Glutamatergic neuron (in vitro differentiated cells): ENCODE data around the gene ARHGEF38. TPM values are rescaled to one million over a fixed set of nuclear protein-coding genes. Genes with fewer than 3 reads are reported as not detected.

Experiments
- DNase-seq: peaks from one replicate; pipeline ENCODE4 v3.0.0; 2022
- H3K27ac Mint-ChIP-seq: one replicate; pipeline ENCODE4 v1.8.0; 2020; ENCODE audit warnings: mild to moderate bottlenecking, mixed read lengths, inconsistent platforms; ENCODE audit not compliant: unreplicated experiment
- H3K27me3 Mint-ChIP-seq: one replicate; pipeline ENCODE4 v1.8.0; 2020; ENCODE audit warnings: mild to moderate bottlenecking, moderate library complexity, mixed read lengths, inconsistent platforms; ENCODE audit not compliant: unreplicated experiment
- H3K36me3 Mint-ChIP-seq: one replicate; pipeline ENCODE4 v1.8.0; 2020; ENCODE audit warnings: mild to moderate bottlenecking, mixed read lengths, inconsistent platforms; ENCODE audit not compliant: unreplicated experiment
- H3K4me1 Mint-ChIP-seq: one replicate; pipeline ENCODE4 v1.8.0; 2020; ENCODE audit warnings: mild to moderate bottlenecking, low read depth, mixed read lengths, inconsistent platforms; ENCODE audit not compliant: unreplicated experiment
- H3K4me3 Mint-ChIP-seq: one replicate; pipeline ENCODE4 v1.8.0; 2020; ENCODE audit warnings: mild to moderate bottlenecking, mixed read lengths, inconsistent platforms; ENCODE audit not compliant: unreplicated experiment
- H3K9me3 Mint-ChIP-seq: one replicate; pipeline ENCODE4 v1.8.0; 2020; ENCODE audit warnings: mild to moderate bottlenecking, moderate library complexity, mixed read lengths, inconsistent platforms; ENCODE audit not compliant: unreplicated experiment
- total RNA-seq: library from RNA; stranded (reverse); fragmentation: NEBNext Ultra II Directional; extraction: Animal tissue kit (Norgen Biotek cat#: 25700); gene quantifications from one replicate; pipeline ENCODE4 v1.2.1, GENCODE V29; 2021; ENCODE audit not compliant: unreplicated experiment
- TF ChIP-seq, protein P1 (sequence below): fragments of 200-600 bp; sonication (generic); IDR thresholded peaks from one replicate; pipeline ENCODE4 v1.5.0; 2021; ENCODE audit not compliant: partially characterized antibody, unreplicated experiment

The ARHGEF38 gene
- total RNA-seq, 1 donor from 2014 or later: not detected

DNA sequence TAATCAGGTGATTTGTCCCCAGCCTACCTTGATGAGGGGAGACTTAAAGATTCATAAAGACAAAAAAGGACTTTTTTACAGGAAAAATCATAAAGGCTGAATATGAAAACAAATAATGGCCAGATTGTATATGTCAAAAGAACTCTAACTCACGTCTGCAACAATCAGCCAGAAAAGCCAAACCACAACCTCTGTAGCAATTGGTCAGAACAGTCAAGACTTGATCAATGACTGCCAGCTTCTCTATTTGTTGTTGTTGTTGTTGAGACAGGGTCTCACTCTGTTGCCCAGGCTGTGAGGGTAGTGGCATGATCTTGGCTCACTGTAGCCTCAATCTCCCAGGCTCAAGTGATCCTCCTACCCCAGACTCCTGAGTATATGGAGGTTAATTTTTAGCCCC is 42.7 kb upstream of the ARHGEF38 start:
- H3K9me3 Mint-ChIP-seq: no peaks in the 10 kb centered on the region
- TF ChIP-seq, protein P1, sequence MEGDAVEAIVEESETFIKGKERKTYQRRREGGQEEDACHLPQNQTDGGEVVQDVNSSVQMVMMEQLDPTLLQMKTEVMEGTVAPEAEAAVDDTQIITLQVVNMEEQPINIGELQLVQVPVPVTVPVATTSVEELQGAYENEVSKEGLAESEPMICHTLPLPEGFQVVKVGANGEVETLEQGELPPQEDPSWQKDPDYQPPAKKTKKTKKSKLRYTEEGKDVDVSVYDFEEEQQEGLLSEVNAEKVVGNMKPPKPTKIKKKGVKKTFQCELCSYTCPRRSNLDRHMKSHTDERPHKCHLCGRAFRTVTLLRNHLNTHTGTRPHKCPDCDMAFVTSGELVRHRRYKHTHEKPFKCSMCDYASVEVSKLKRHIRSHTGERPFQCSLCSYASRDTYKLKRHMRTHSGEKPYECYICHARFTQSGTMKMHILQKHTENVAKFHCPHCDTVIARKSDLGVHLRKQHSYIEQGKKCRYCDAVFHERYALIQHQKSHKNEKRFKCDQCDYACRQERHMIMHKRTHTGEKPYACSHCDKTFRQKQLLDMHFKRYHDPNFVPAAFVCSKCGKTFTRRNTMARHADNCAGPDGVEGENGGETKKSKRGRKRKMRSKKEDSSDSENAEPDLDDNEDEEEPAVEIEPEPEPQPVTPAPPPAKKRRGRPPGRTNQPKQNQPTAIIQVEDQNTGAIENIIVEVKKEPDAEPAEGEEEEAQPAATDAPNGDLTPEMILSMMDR: no peak
- no peaks in the 10 kb centered on the region for H3K4me1 Mint-ChIP-seq
- H3K36me3 Mint-ChIP-seq: no peaks in the 10 kb centered on the region
- no peak for DNase-seq
- no peak overlapping the region for H3K27ac Mint-ChIP-seq
- H3K27me3 Mint-ChIP-seq: peaks cover 2% of the 10 kb centered on the region
- no peak overlapping the region for H3K4me3 Mint-ChIP-seq

DNA sequence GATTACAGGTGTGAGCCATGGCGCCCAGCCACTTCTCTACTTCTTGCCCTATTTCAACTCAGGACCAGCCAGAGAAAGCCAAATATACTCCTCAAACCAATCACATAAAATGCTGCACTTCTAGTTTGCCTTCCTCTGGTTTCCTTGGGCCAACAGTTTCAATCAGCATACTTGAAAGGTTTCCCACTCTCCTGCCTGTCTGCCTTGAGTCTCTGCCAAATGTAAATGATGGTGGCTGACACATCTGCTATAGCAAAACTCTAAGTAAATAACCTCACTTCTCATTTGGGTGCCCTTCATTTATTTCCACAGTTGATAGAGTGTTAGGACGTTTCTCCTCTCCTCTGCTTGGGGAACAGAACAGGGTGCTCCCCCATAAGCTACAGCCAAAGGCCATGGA is 42.2 kb upstream of the ARHGEF38 start:
- peaks cover 2% of the 10 kb centered on the region for H3K27me3 Mint-ChIP-seq
- H3K4me3 Mint-ChIP-seq: no peak overlapping the region
- TF ChIP-seq, protein P1: no peak
- H3K4me1 Mint-ChIP-seq: no peaks in the 10 kb centered on the region
- no peaks in the 10 kb centered on the region for H3K9me3 Mint-ChIP-seq
- H3K27ac Mint-ChIP-seq: no peak overlapping the region
- H3K36me3 Mint-ChIP-seq: no peaks in the 10 kb centered on the region
- DNase-seq: no peak

DNA sequence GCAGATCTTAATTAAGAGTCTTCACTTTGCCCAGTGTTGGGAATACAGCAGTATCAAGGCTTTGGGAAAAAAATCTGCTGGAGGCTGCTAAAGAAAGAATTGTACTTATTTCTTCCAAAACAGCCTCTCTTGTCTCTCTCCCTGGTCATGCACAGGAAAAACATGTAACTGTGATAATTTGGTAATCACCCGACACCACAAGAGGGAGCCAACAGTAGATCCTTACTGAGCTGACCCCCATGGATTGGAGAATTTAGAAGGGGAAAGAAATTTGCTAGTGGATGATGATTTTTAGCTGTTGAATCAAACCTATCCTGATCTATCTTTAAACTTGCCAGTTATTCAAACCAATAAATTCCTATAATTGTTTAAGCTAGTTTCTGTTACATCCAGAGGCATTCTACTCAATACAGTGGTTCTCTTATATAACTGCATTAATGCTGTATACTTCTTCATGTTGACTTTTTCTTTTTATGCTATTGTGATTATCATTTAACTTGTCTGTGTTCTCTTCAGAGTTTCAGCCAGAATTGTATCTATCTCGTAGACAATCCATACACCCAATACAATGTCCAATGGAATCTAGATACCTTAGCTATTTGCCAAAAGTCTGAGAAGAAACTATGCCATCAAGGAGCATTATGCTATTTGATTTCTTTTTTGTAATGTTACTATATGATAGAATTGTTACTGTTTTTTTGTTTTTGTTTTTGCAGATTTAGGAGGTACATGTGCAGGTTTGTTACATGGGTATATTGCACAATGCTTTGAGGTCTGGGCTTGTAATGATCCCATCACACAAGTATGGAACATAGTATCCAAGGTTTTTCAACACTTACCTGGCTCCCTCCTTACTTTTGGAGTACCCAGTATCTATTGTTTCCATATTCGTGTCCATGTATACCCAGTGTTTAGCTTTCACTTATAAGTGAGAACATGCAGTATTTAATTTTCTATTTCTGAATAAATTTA is 31.3 kb upstream of the ARHGEF38 start:
- no peak overlapping the region for H3K4me3 Mint-ChIP-seq
- TF ChIP-seq, protein P1: peak; percentile 71
- no peaks in the 10 kb centered on the region for H3K9me3 Mint-ChIP-seq
- H3K36me3 Mint-ChIP-seq: no peaks in the 10 kb centered on the region
- peaks cover 2% of the 10 kb centered on the region for H3K27me3 Mint-ChIP-seq
- no peak overlapping the region for H3K27ac Mint-ChIP-seq
- no peak for DNase-seq
- H3K4me1 Mint-ChIP-seq: no peaks in the 10 kb centered on the region

DNA sequence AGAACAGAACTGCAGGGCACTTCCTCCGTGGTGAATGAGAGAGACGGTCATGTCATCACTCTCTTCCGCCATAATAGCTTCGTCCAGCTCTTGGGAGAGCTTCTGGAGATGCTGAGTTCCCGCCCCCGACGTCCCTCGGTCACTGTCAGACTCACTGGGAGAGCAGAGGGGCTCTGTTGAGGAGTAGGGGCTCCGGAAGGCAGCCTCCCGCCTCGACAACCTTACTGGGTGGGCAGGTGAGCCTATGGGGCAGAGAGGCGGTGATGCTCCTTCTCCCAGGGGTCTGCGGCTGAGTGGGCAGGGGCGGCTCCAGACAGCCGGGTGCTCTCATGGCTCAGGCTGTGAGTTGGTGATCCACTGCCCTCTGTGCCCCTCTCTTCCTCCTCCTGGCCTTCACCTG is 25.8 kb upstream of the ARHGEF38 start:
- DNase-seq: no peak
- Mint-ChIP-seq H3K36me3 (no peaks in the 10 kb centered on the region), H3K27ac (no peak overlapping the region), H3K27me3 (no peaks in the 10 kb centered on the region), H3K4me1 (no peaks in the 10 kb centered on the region), H3K9me3 (no peaks in the 10 kb centered on the region), H3K4me3 (no peak overlapping the region)
- TF ChIP-seq, protein P1: no peak

DNA sequence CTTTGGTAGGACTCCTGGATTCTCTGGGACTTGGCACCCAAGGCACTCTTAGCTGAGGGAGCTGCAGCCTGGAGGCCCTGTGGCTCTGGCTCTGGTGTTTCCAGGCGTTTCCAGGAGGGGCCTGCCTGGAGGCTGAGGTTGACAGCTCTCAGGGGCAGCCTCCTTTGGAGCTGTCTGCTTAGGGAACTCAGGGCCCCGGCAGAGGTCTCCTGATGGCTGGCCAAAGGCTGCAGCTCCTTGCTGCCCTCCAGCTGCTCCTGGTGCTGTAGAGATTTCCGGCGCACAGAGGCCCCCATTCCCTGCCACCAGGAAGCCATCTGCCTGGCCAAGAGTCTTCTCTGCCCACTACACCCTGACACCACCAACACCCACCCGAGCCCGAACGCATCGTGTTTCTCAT is 25.3 kb upstream of the ARHGEF38 start:
- H3K4me3 Mint-ChIP-seq: no peak overlapping the region
- TF ChIP-seq, protein P1: no peak
- no peaks in the 10 kb centered on the region for H3K36me3 Mint-ChIP-seq
- no peak overlapping the region for H3K27ac Mint-ChIP-seq
- no peak for DNase-seq
- no peaks in the 10 kb centered on the region for H3K4me1 Mint-ChIP-seq
- no peaks in the 10 kb centered on the region for H3K27me3 Mint-ChIP-seq
- no peaks in the 10 kb centered on the region for H3K9me3 Mint-ChIP-seq
